Rectal smooth muscle tissue (tissue), 1 donor: ENCODE data around the gene JCHAIN.
"Not testable (repeated sequence)": the region's sequence is repeated elsewhere in the genome, so short reads cannot be mapped to it uniquely, and the experiment has no call there.

ENCODE experiments used
- H3K27ac ChIP-seq: one replicate; pipeline ENCODE4 v1.7.0; 2013; ENCODE audit warnings: low read depth, low read length, inconsistent platforms
- H3K27me3 ChIP-seq: one replicate; pipeline ENCODE4 v1.7.0; 2013; ENCODE audit warnings: low read length; ENCODE audit not compliant: control insufficient read depth, insufficient read depth
- H3K36me3 ChIP-seq: one replicate; pipeline ENCODE4 v1.7.0; 2013; ENCODE audit warnings: low read length; ENCODE audit not compliant: control insufficient read depth, insufficient read depth
- H3K4me1 ChIP-seq: one replicate; pipeline ENCODE4 v1.7.0; 2013; ENCODE audit warnings: low read length; ENCODE audit not compliant: control insufficient read depth, insufficient read depth
- H3K4me3 ChIP-seq: one replicate; pipeline ENCODE4 v1.7.0; 2013; ENCODE audit warnings: low read length
- H3K9ac ChIP-seq: one replicate; pipeline ENCODE4 v1.7.0; 2013; ENCODE audit warnings: low read length

Gene JCHAIN

GRCh38 chr4:70682142-70682541, 15.8 kb upstream of the JCHAIN start:
- not testable (repeated sequence) for H3K36me3 ChIP-seq, H3K4me1 ChIP-seq, H3K4me3 ChIP-seq, H3K9ac ChIP-seq, H3K27ac ChIP-seq, H3K27me3 ChIP-seq

- no peak overlapping the region for H3K27ac ChIP-seq
- H3K9ac ChIP-seq: no peak overlapping the region
- H3K4me1 ChIP-seq: no peaks in the 10 kb centered on the region
- H3K4me3 ChIP-seq: no peak overlapping the region
- no peaks in the 10 kb centered on the region for H3K27me3 ChIP-seq
- H3K36me3 ChIP-seq: no peaks in the 10 kb centered on the region
Measured at GRCh38 chr4:70681704-70682103, 15.4 kb upstream of the JCHAIN start.

- Histone ChIP-seq H3K4me1 (no peaks in the 10 kb centered on the region), H3K4me3 (no peak overlapping the region), H3K27ac (no peak overlapping the region), H3K27me3 (no peaks in the 10 kb centered on the region), H3K36me3 (no peaks in the 10 kb centered on the region), H3K9ac (no peak overlapping the region)
Measured at GRCh38 chr4:70680934-70681333, 14.6 kb upstream of the JCHAIN start.

- Histone ChIP-seq H3K27ac (no peak overlapping the region), H3K27me3 (no peaks in the 10 kb centered on the region), H3K36me3 (no peaks in the 10 kb centered on the region), H3K4me3 (no peak overlapping the region), H3K9ac (no peak overlapping the region), H3K4me1 (no peaks in the 10 kb centered on the region)
Measured at GRCh38 chr4:70678383-70678999, 12.2 kb upstream of the JCHAIN start.

GRCh38 chr4:70676554-70677090, 10.3 kb upstream of the JCHAIN start:
- Histone ChIP-seq H3K9ac (no peak overlapping the region), H3K4me3 (no peak overlapping the region), H3K27ac (no peak overlapping the region), H3K27me3 (no peaks in the 10 kb centered on the region), H3K36me3 (no peaks in the 10 kb centered on the region), H3K4me1 (no peaks in the 10 kb centered on the region)

- H3K4me3 ChIP-seq: no peak overlapping the region
- H3K27me3 ChIP-seq: no peaks in the 10 kb centered on the region
- no peak overlapping the region for H3K9ac ChIP-seq
- H3K36me3 ChIP-seq: no peaks in the 10 kb centered on the region
- no peaks in the 10 kb centered on the region for H3K4me1 ChIP-seq
- H3K27ac ChIP-seq: no peak overlapping the region
Measured at GRCh38 chr4:70674731-70675130, 8.4 kb upstream of the JCHAIN start.

GRCh38 chr4:70674191-70674590, 7.9 kb upstream of the JCHAIN start:
- Histone ChIP-seq H3K27ac (no peak overlapping the region), H3K4me1 (no peaks in the 10 kb centered on the region), H3K9ac (no peak overlapping the region), H3K27me3 (no peaks in the 10 kb centered on the region), H3K36me3 (no peaks in the 10 kb centered on the region), H3K4me3 (no peak overlapping the region)

GRCh38 chr4:70671091-70671490, 4.8 kb upstream of the JCHAIN start:
- H3K9ac ChIP-seq: no peak overlapping the region

GRCh38 chr4:70670332-70671014, 4.2 kb upstream of the JCHAIN start:
- no peaks in the 10 kb centered on the region for H3K27me3 ChIP-seq
- H3K9ac ChIP-seq: no peak overlapping the region
- no peaks in the 10 kb centered on the region for H3K36me3 ChIP-seq
- H3K4me3 ChIP-seq: no peak overlapping the region
- no peak overlapping the region for H3K27ac ChIP-seq
- H3K4me1 ChIP-seq: no peaks in the 10 kb centered on the region

More at GRCh38 chr4:70671091-70671490, 4.8 kb upstream of the JCHAIN start:
- Histone ChIP-seq H3K36me3 (no peaks in the 10 kb centered on the region), H3K4me1 (no peaks in the 10 kb centered on the region), H3K27ac (no peak overlapping the region), H3K27me3 (no peaks in the 10 kb centered on the region), H3K4me3 (no peak overlapping the region)

GRCh38 chr4:70667740-70668535, 1.6 kb upstream of the JCHAIN start:
- Histone ChIP-seq H3K4me1 (no peaks in the 10 kb centered on the region), H3K27ac (no peak overlapping the region), H3K4me3 (no peak overlapping the region), H3K9ac (no peak overlapping the region), H3K36me3 (no peaks in the 10 kb centered on the region), H3K27me3 (no peaks in the 10 kb centered on the region)

GRCh38 chr4:70661309-70661922, 4.9 kb downstream of the JCHAIN start:
- not testable (repeated sequence) for H3K4me1 ChIP-seq, H3K27me3 ChIP-seq, H3K36me3 ChIP-seq, H3K27ac ChIP-seq, H3K9ac ChIP-seq, H3K4me3 ChIP-seq

GRCh38 chr4:70660106-70660505, 6.2 kb downstream of the JCHAIN start:
- Histone ChIP-seq H3K27me3 (peaks cover 2% of the 10 kb centered on the region), H3K36me3 (no peaks in the 10 kb centered on the region), H3K4me3 (no peak overlapping the region), H3K27ac (no peak overlapping the region), H3K4me1 (no peaks in the 10 kb centered on the region), H3K9ac (no peak overlapping the region)
